Fibroblast of mammary gland (primary cell): Measurements from ENCODE around the gene CALCB.

ENCODE experiments used
- DNase-seq: peaks from one replicate; pipeline ENCODE4 v3.0.0-alpha.2; 2010; ENCODE audit warnings: low read depth
- H3K4me3 ChIP-seq: 2 replicates; pipeline ENCODE4 v1.5.1; 2011; ENCODE audit warnings: low read depth, mild to moderate bottlenecking, low read length, moderate library complexity; ENCODE audit not compliant: control insufficient read depth
- CTCF ChIP-seq: conservative IDR thresholded peaks from 2 replicates; pipeline ENCODE4 v1.5.1; 2011; ENCODE audit warnings: low read depth, low read length, inconsistent platforms; ENCODE audit not compliant: control insufficient read depth, insufficient read depth

The CALCB gene

GRCh38 chr11:15074206-15075161 is 1.1 kb downstream of the CALCB start:
- TF ChIP-seq CTCF, result peak; percentile 74
- peak overlapping the region; percentile 33 for H3K4me3 ChIP-seq

GRCh38 chr11:15075162-15075526 is 1.8 kb downstream of the CALCB start:
- no peak for TF ChIP-seq CTCF
- no peak overlapping the region for H3K4me3 ChIP-seq

More at GRCh38 chr11:15074206-15075161, 1.1 kb downstream of the CALCB start:
- DNase-seq, result peak; percentile 64

GRCh38 chr11:15091175-15091574 is 17.8 kb downstream of the CALCB start:
- no peak for TF ChIP-seq CTCF
- no peak overlapping the region for H3K4me3 ChIP-seq
- DNase-seq, result no peak

More at GRCh38 chr11:15075162-15075526, 1.8 kb downstream of the CALCB start:
- DNase-seq, result no peak

DNA sequence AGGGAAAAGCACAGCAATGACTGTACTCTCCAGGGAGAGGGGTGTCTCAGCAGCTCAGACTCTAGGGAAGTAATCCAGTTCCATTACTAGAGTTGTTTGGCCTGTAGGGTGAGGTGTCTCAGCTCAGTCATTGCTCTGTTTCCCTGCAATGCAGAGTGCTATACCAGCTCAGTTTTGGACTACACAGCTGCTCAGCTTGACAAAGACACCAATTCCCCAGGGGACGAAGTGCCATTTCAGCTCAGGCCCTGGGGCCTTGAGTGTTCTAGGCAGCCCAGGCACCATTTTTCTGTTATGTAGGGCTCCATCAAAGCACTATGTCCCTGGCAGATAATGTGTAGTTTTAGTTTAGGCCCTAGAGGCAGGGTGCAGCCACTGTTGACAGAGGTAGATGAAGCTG is 18.2 kb downstream of the CALCB start:
- no peak for TF ChIP-seq CTCF
- DNase-seq, result no peak
- H3K4me3 ChIP-seq, result no peak overlapping the region

DNA sequence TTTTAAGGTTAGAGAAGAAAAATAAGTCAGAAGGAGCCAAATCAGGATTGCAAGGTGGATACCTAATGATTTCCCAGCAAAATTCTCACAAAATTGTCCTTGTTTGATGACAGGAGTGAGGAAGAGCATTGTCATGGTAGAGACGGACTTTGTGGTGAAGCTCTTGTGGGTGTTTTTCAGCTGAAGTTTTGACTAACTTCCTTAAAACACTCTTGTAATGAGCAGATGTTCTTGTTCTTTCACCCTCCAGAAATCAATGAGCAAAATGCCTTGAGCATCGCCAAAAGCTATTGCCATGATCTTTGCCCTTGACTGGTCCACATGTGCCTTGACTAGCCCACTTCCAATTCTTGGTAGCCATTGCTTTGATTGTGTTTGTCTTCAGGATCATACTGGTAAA is 20.0 kb downstream of the CALCB start:
- no peak for DNase-seq
- TF ChIP-seq CTCF, result no peak
- H3K4me3 ChIP-seq, result no peak overlapping the region

DNA sequence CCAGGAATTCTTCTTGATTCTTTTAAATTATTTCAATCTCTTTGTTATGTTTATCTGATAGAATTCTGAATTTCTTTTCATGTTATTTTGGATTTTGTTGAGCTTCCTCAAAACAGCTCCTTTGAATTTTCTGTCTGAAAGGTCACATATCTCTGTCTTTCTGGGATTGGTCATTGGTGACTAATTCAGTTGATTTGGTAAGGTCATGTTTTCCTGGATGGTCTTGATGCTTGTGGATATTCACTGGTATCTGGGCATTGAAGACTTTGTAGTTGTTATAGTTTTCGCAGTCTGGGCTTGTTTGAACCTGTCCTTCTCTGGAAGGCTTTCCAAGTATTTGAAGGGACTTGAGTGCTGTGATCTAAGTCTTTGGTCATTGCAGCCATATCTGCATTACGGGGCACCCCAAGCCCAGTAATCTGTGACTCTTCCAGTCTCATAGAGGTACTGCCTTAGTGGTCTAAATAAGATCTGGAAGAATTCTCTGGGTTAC is 22.4 kb downstream of the CALCB start:
- DNase-seq, result peak; percentile 64
- H3K4me3 ChIP-seq, result no peak overlapping the region
- TF ChIP-seq CTCF, result no peak
